CD4-positive, alpha-beta memory T cell (primary cell): ENCODE measurements around the gene CELF4. TPM values are rescaled to one million over a fixed set of nuclear protein-coding genes. Genes with fewer than 3 reads are reported as not detected.
A peak's percentile ranks its signal among the peaks of the same experiment; 100 is the strongest.

Experiments
- CTCF ChIA-PET: fragments of 350-600 bp; sonication (Branson Sonifier 250); formaldehyde crosslinking; loops from one replicate; lab custom pipeline; 2021; ENCODE audit warnings: inconsistent platforms; ENCODE audit not compliant: partially characterized antibody; lab: Charles Lee
- POLR2A ChIA-PET: fragments of 350-600 bp; sonication (Branson Sonifier 250); formaldehyde crosslinking; loops from one replicate; lab custom pipeline; 2021; ENCODE audit not compliant: partially characterized antibody; lab: Charles Lee
- DNase-seq, 5 donors: peaks; one replicate each; pipeline versions ENCODE4 v3.0.0 to v3.0.0-alpha.2; 2020 to 2022; ENCODE audit warnings: mixed read lengths in 1 of 5
- H3K27ac ChIP-seq: one replicate; pipeline ENCODE4 v1.7.0; 2013; ENCODE audit warnings: low read depth, low read length
- H3K27me3 ChIP-seq: 2 replicates; pipeline ENCODE4 v1.7.0; 2013; ENCODE audit warnings: mild to moderate bottlenecking, low read length, moderate library complexity; ENCODE audit not compliant: insufficient read depth
- H3K36me3 ChIP-seq: 2 replicates; pipeline ENCODE4 v1.7.0; 2013; ENCODE audit warnings: mild to moderate bottlenecking, low read length, moderate library complexity; ENCODE audit not compliant: insufficient read depth
- H3K4me1 ChIP-seq: 2 replicates; pipeline ENCODE4 v1.7.0; 2013; ENCODE audit warnings: mild to moderate bottlenecking, low read length, moderate library complexity; ENCODE audit not compliant: insufficient read depth
- H3K4me3 ChIP-seq, 2 donors: one replicate each; pipeline ENCODE4 v1.7.0; 2013; ENCODE audit warnings: low read length in 2 of 2, mild to moderate bottlenecking in 1 of 2
- H3K9me3 ChIP-seq, 2 donors: one replicate each; pipeline ENCODE4 v1.7.0; 2013; ENCODE audit warnings: low read length in 2 of 2, control low read depth in 1 of 2; ENCODE audit not compliant: control insufficient read depth in 1 of 2
- H3K27ac Mint-ChIP-seq, 7 donors: one replicate each; pipeline ENCODE4 v1.8.0; 2020 to 2021; ENCODE audit warnings: mixed read lengths in 7 of 7, mild to moderate bottlenecking in 6 of 7, inconsistent platforms in 3 of 7, moderate library complexity in 3 of 7
- H3K27me3 Mint-ChIP-seq, 2 donors: one replicate each; pipeline ENCODE4 v1.8.0; 2020 to 2021; ENCODE audit warnings: mixed read lengths in 2 of 2
- H3K36me3 Mint-ChIP-seq, 2 donors: one replicate each; pipeline ENCODE4 v1.8.0; 2020 to 2021; ENCODE audit warnings: mixed read lengths in 2 of 2, inconsistent platforms in 1 of 2, mild to moderate bottlenecking in 1 of 2
- H3K4me1 Mint-ChIP-seq, 4 donors: one replicate each; pipeline ENCODE4 v1.8.0; 2020 to 2021; ENCODE audit warnings: mixed read lengths in 4 of 4, mild to moderate bottlenecking in 1 of 4
- H3K4me3 Mint-ChIP-seq, 8 donors: one replicate each; pipeline ENCODE4 v1.8.0; 2020 to 2021; ENCODE audit warnings: mixed read lengths in 8 of 8, mild to moderate bottlenecking in 7 of 8, moderate library complexity in 6 of 8, inconsistent platforms in 3 of 8
- H3K9me3 Mint-ChIP-seq, 8 donors: one replicate each; pipeline ENCODE4 v1.8.0; 2020 to 2021; ENCODE audit warnings: mixed read lengths in 8 of 8, mild to moderate bottlenecking in 5 of 8, inconsistent platforms in 3 of 8, moderate library complexity in 1 of 8
- intact Hi-C: fragments of 100-400 bp; cut with micrococcal nuclease; formaldehyde crosslinking; loops from one replicate; pipeline ENCODE4 v1.15.1; 2023
- polyA plus RNA-seq, 2 donors: library from polyadenylated mRNA; unstranded; fragments of 300-500 nt; fragmentation: Illumina TruSeq; gene quantifications; one replicate each; pipeline ENCODE4 v1.2.3, GENCODE V29; 2021
- total RNA-seq, 2 experiments: library from RNA; stranded (reverse); gene quantifications; one replicate each; pipeline ENCODE4 v1.2.3, GENCODE V29; 2021

CELF4 gene
- total and polyA plus RNA-seq, 4 experiments from 2014 or later = 0.23 TPM; not detected in 3

- CTCF ChIA-PET = no interaction called here
- Histone ChIP-seq H3K4me1 (no peaks in the 10 kb centered on the region), H3K27ac (no peak overlapping the region), H3K36me3 (no peaks in the 10 kb centered on the region), H3K9me3 (no peaks in the 10 kb centered on the region), H3K27me3 (no peaks in the 10 kb centered on the region), H3K4me3 (no peak overlapping the region)
- POLR2A ChIA-PET = no interaction called here
- H3K36me3 Mint-ChIP-seq = no peaks in the 10 kb centered on the region
- intact Hi-C loops = no loop called here
- H3K27me3 Mint-ChIP-seq = peaks cover 11 to 12% of the 10 kb centered on the region in 2 donors
- peaks cover 0 to 9% (median 6%) of the 10 kb centered on the region in 4 donors for H3K4me1 Mint-ChIP-seq
- peaks cover 0 to 2% (median 0%) of the 10 kb centered on the region in 8 donors for H3K9me3 Mint-ChIP-seq
- H3K27ac Mint-ChIP-seq = no peak overlapping the region
- DNase-seq = no peak
- no peak overlapping the region for H3K4me3 Mint-ChIP-seq
Measured at GRCh38 chr18:37533647-37534584, 31.7 kb downstream of the CELF4 start.

GRCh38 chr18:37532917-37533316, 32.7 kb downstream of the CELF4 start:
- H3K4me1 Mint-ChIP-seq = peaks cover 0 to 3% (median 1%) of the 10 kb centered on the region in 4 donors
- no peaks in the 10 kb centered on the region for H3K36me3 ChIP-seq
- no peak for DNase-seq

GRCh38 chr18:37529863-37530262, 35.7 kb downstream of the CELF4 start:
- Mint-ChIP-seq H3K9me3 (peaks cover 0 to 3% (median 0%) of the 10 kb centered on the region in 8 donors), H3K27ac (no peak overlapping the region), H3K36me3 (no peaks in the 10 kb centered on the region), H3K4me1 (peaks cover 0 to 3% (median 0%) of the 10 kb centered on the region in 4 donors), H3K27me3 (peaks cover 7 to 19% of the 10 kb centered on the region in 2 donors), H3K4me3 (no peak overlapping the region)
- intact Hi-C loops = no loop called here
- Histone ChIP-seq H3K4me3 (no peak overlapping the region), H3K4me1 (no peaks in the 10 kb centered on the region), H3K9me3 (no peaks in the 10 kb centered on the region), H3K36me3 (no peaks in the 10 kb centered on the region), H3K27ac (no peak overlapping the region), H3K27me3 (no peaks in the 10 kb centered on the region)
- ChIA-PET POLR2A (no interaction called here), CTCF (no interaction called here)
- no peak for DNase-seq

More at GRCh38 chr18:37532917-37533316, 32.7 kb downstream of the CELF4 start:
- ChIA-PET POLR2A (no interaction called here), CTCF (no interaction called here)
- H3K27ac Mint-ChIP-seq = peak overlapping the region in 1 of 7 donors; percentile 61
- peaks cover 0 to 2% (median 0%) of the 10 kb centered on the region in 8 donors for H3K9me3 Mint-ChIP-seq
- Histone ChIP-seq H3K4me1 (no peaks in the 10 kb centered on the region), H3K27me3 (no peaks in the 10 kb centered on the region), H3K9me3 (no peaks in the 10 kb centered on the region), H3K27ac (no peak overlapping the region), H3K4me3 (no peak overlapping the region)
- H3K27me3 Mint-ChIP-seq = peaks cover 4 to 7% of the 10 kb centered on the region in 2 donors
- no peaks in the 10 kb centered on the region for H3K36me3 Mint-ChIP-seq
- intact Hi-C loops = no loop called here
- no peak overlapping the region for H3K4me3 Mint-ChIP-seq

GRCh38 chr18:37529296-37529695, 36.3 kb downstream of the CELF4 start:
- intact Hi-C loops = no loop called here
- Histone ChIP-seq H3K4me1 (no peaks in the 10 kb centered on the region), H3K36me3 (no peaks in the 10 kb centered on the region), H3K9me3 (no peaks in the 10 kb centered on the region), H3K27ac (no peak overlapping the region), H3K4me3 (no peak overlapping the region), H3K27me3 (no peaks in the 10 kb centered on the region)
- no peak overlapping the region for H3K4me3 Mint-ChIP-seq
- H3K4me1 Mint-ChIP-seq = peaks cover 0 to 3% (median 0%) of the 10 kb centered on the region in 4 donors
- ChIA-PET CTCF (no interaction called here), POLR2A (no interaction called here)
- peaks cover 0 to 3% (median 0%) of the 10 kb centered on the region in 8 donors for H3K9me3 Mint-ChIP-seq
- no peak for DNase-seq
- H3K36me3 Mint-ChIP-seq = no peaks in the 10 kb centered on the region
- no peak overlapping the region for H3K27ac Mint-ChIP-seq
- H3K27me3 Mint-ChIP-seq = peaks cover 8 to 21% of the 10 kb centered on the region in 2 donors

GRCh38 chr18:37527395-37527794, 38.2 kb downstream of the CELF4 start:
- no peaks in the 10 kb centered on the region for H3K36me3 ChIP-seq
- H3K27me3 Mint-ChIP-seq = peaks cover 14 to 28% of the 10 kb centered on the region in 2 donors
- no peaks in the 10 kb centered on the region for H3K4me1 ChIP-seq
- ChIA-PET POLR2A (no interaction called here), CTCF (interaction anchor here (1.0 kb wide), 1 partner anchor 12 kb away, joined by 4 read pairs; no protein-coding TSS in a partner anchor)
- no peak overlapping the region for H3K27ac ChIP-seq
- H3K27me3 ChIP-seq = no peaks in the 10 kb centered on the region
- DNase-seq = no peak
- H3K27ac Mint-ChIP-seq = no peak overlapping the region
- H3K36me3 Mint-ChIP-seq = no peaks in the 10 kb centered on the region
- no peak overlapping the region for H3K4me3 ChIP-seq
- no peak overlapping the region for H3K4me3 Mint-ChIP-seq
- H3K4me1 Mint-ChIP-seq = peaks cover 0 to 3% (median 0%) of the 10 kb centered on the region in 4 donors
- no peaks in the 10 kb centered on the region for H3K9me3 ChIP-seq
- intact Hi-C loops = no loop called here
- H3K9me3 Mint-ChIP-seq = peaks cover 0 to 3% (median 0%) of the 10 kb centered on the region in 8 donors

- no peaks in the 10 kb centered on the region for H3K36me3 ChIP-seq
- intact Hi-C loops = no loop called here
- H3K4me1 ChIP-seq = no peaks in the 10 kb centered on the region
- Mint-ChIP-seq H3K27me3 (peaks cover 14 to 27% of the 10 kb centered on the region in 2 donors), H3K9me3 (peaks cover 0 to 3% (median 0%) of the 10 kb centered on the region in 8 donors), H3K27ac (no peak overlapping the region), H3K4me1 (no peaks in the 10 kb centered on the region), H3K4me3 (peak overlapping the region in 1 of 8 donors; percentile 33), H3K36me3 (no peaks in the 10 kb centered on the region)
- H3K27ac ChIP-seq = no peak overlapping the region
- POLR2A ChIA-PET = no interaction called here
- no peaks in the 10 kb centered on the region for H3K9me3 ChIP-seq
- CTCF ChIA-PET = no interaction called here
- no peaks in the 10 kb centered on the region for H3K27me3 ChIP-seq
- H3K4me3 ChIP-seq = no peak overlapping the region
- DNase-seq = no peak
Measured at GRCh38 chr18:37525262-37525585, 40.4 kb downstream of the CELF4 start.

- intact Hi-C loops = no loop called here
- Histone ChIP-seq H3K27ac (no peak overlapping the region), H3K36me3 (no peaks in the 10 kb centered on the region), H3K4me3 (no peak overlapping the region), H3K27me3 (no peaks in the 10 kb centered on the region), H3K4me1 (no peaks in the 10 kb centered on the region), H3K9me3 (no peaks in the 10 kb centered on the region)
- no peak overlapping the region for H3K27ac Mint-ChIP-seq
- no peaks in the 10 kb centered on the region for H3K4me1 Mint-ChIP-seq
- H3K4me3 Mint-ChIP-seq = no peak overlapping the region
- DNase-seq = no peak
- H3K9me3 Mint-ChIP-seq = peaks cover 0 to 3% (median 0%) of the 10 kb centered on the region in 8 donors
- peaks cover 14 to 27% of the 10 kb centered on the region in 2 donors for H3K27me3 Mint-ChIP-seq
- no peaks in the 10 kb centered on the region for H3K36me3 Mint-ChIP-seq
- ChIA-PET CTCF (no interaction called here), POLR2A (no interaction called here)
Measured at GRCh38 chr18:37524498-37525261, 40.9 kb downstream of the CELF4 start.
